GM23338 (cell line): ENCODE data around the gene SREBF2. TPM values are rescaled to one million over a fixed set of nuclear protein-coding genes. Genes with fewer than 3 reads are reported as not detected.

Experiments
- ATAC-seq: fragments of 200-7000 bp; cut with Tn5 transposase; 3 replicates; pipeline ENCODE4 v1.9.1; 2020
- DNase-seq: peaks from one replicate; pipeline ENCODE4 v3.0.0-alpha.2; 2015; ENCODE audit warnings: low spot score
- H2AFZ ChIP-seq: fragments of 200-600 bp; sonication (generic); 2 replicates; pipeline ENCODE4 v1.8.0; 2016; ENCODE audit warnings: antibody characterized with exemption, mild to moderate bottlenecking, moderate library complexity
- H3F3A ChIP-seq: fragments of 200-600 bp; sonication (generic); replicated peaks from 2 replicates; pipeline ENCODE4 v1.8.0; 2017; ENCODE audit warnings: antibody characterized with exemption, mixed run types, low read depth
- H3K27ac ChIP-seq: fragments of 200-600 bp; sonication (generic); 2 replicates; pipeline ENCODE4 v1.6.1; 2016; ENCODE audit warnings: low read depth
- H3K27me3 ChIP-seq: fragments of 200-600 bp; sonication (generic); 2 replicates; pipeline ENCODE4 v1.8.0; 2016; ENCODE audit warnings: mild to moderate bottlenecking, mixed run types, moderate library complexity; ENCODE audit not compliant: insufficient read depth
- H3K36me3 ChIP-seq: fragments of 200-600 bp; sonication (generic); 2 replicates; pipeline ENCODE4 v1.8.0; 2016; ENCODE audit warnings: mild to moderate bottlenecking; ENCODE audit not compliant: insufficient read depth
- H3K4me1 ChIP-seq: fragments of 200-600 bp; sonication (generic); 2 replicates; pipeline ENCODE4 v1.8.0; 2016; ENCODE audit warnings: mild to moderate bottlenecking, moderate library complexity; ENCODE audit not compliant: insufficient read depth
- H3K4me2 ChIP-seq: fragments of 200-600 bp; sonication (generic); 2 replicates; pipeline ENCODE4 v1.7.1; 2017; ENCODE audit warnings: mixed run types
- H3K4me3 ChIP-seq: fragments of 200-600 bp; sonication (generic); 2 replicates; pipeline ENCODE4 v1.6.1; 2016; ENCODE audit warnings: mixed run types
- H3K79me2 ChIP-seq: fragments of 200-600 bp; sonication (generic); replicated peaks from 2 replicates; pipeline ENCODE4 v1.8.0; 2017; ENCODE audit warnings: mild to moderate bottlenecking; ENCODE audit not compliant: insufficient read depth
- H3K9me2 ChIP-seq: fragments of 200-600 bp; sonication (generic); 2 replicates; pipeline ENCODE4 v1.8.0; 2017; ENCODE audit not compliant: insufficient read depth
- H4K20me1 ChIP-seq: fragments of 200-600 bp; sonication (generic); replicated peaks from 2 replicates; pipeline ENCODE4 v1.8.0; 2017; ENCODE audit warnings: mild to moderate bottlenecking; ENCODE audit not compliant: insufficient read depth
- H3K27ac Mint-ChIP-seq: 2 replicates; pipeline ENCODE4 v1.8.0; 2020; ENCODE audit warnings: inconsistent platforms, mild to moderate bottlenecking, moderate library complexity, mixed read lengths
- H3K27me3 Mint-ChIP-seq: 3 replicates; pipeline ENCODE4 v1.8.0; 2022; ENCODE audit warnings: low read depth, mild to moderate bottlenecking, moderate library complexity, mixed read lengths, inconsistent platforms; ENCODE audit not compliant: insufficient read depth, poor library complexity
- H3K36me3 Mint-ChIP-seq: 3 replicates; pipeline ENCODE4 v1.8.0; 2021; ENCODE audit warnings: low read depth, mild to moderate bottlenecking, inconsistent platforms, moderate library complexity, mixed read lengths
- H3K4me1 Mint-ChIP-seq: 3 replicates; pipeline ENCODE4 v1.8.0; 2020; ENCODE audit warnings: mild to moderate bottlenecking, inconsistent platforms, mixed read lengths
- H3K4me3 Mint-ChIP-seq: 3 replicates; pipeline ENCODE4 v1.8.0; 2021; ENCODE audit warnings: moderate library complexity, mild to moderate bottlenecking, inconsistent platforms, mixed read lengths
- H3K9me3 Mint-ChIP-seq: 3 replicates; pipeline ENCODE4 v1.8.0; 2020; ENCODE audit warnings: moderate library complexity, mild to moderate bottlenecking, inconsistent platforms, mixed read lengths
- CREB1 ChIP-seq: fragments of 250-450 bp; sonication (Bioruptor Pico); IDR thresholded peaks from 2 replicates; pipeline ENCODE4 v1.5.0; 2020; ENCODE audit warnings: low read depth, mild to moderate bottlenecking, moderate library complexity
- CTCF ChIP-seq, 2 experiments: fragments of 200-600 bp in 1 of 2; sonication (generic) in 1 of 2; conservative IDR thresholded peaks; 2 replicates each; pipeline versions ENCODE4 v1.5.1 to v1.6.1; 2016 to 2017; ENCODE audit warnings: antibody characterized with exemption in 2 of 2, low read depth in 2 of 2, mild to moderate bottlenecking in 2 of 2, moderate library complexity in 1 of 2
- ETS1 ChIP-seq: IDR thresholded peaks from 2 replicates; pipeline ENCODE4 v1.6.1; 2016; ENCODE audit warnings: antibody characterized with exemption
- EZH2 ChIP-seq: fragments of 200-600 bp; sonication (generic); IDR thresholded peaks from one replicate; pipeline ENCODE4 v1.8.0; 2017; ENCODE audit warnings: antibody characterized with exemption, mild to moderate bottlenecking, low read depth; ENCODE audit not compliant: unreplicated experiment
- EZH2phosphoT487 ChIP-seq: fragments of 200-600 bp; sonication (generic); IDR thresholded peaks from one replicate; pipeline ENCODE4 v1.8.1; 2018; ENCODE audit warnings: antibody characterized with exemption; ENCODE audit not compliant: unreplicated experiment
- JUNB ChIP-seq: IDR thresholded peaks from one replicate; pipeline ENCODE4 v1.6.1; 2016; ENCODE audit warnings: antibody characterized with exemption; ENCODE audit not compliant: unreplicated experiment
- POLR2AphosphoS5 ChIP-seq: IDR thresholded peaks from 2 replicates; pipeline ENCODE4 v1.6.1; 2016; ENCODE audit warnings: antibody characterized with exemption, low read depth
- REST ChIP-seq: IDR thresholded peaks from one replicate; pipeline ENCODE4 v1.6.1; 2018; ENCODE audit warnings: antibody characterized with exemption; ENCODE audit not compliant: unreplicated experiment
- STAT1 ChIP-seq: IDR thresholded peaks from one replicate; pipeline ENCODE4 v1.6.1; 2016; ENCODE audit warnings: antibody characterized with exemption; ENCODE audit not compliant: unreplicated experiment
- ZNF331 ChIP-seq: fragments of 250-450 bp; sonication (Bioruptor Pico); IDR thresholded peaks from 2 replicates; pipeline ENCODE4 v1.5.0; 2020; ENCODE audit warnings: low read depth, mild to moderate bottlenecking, moderate library complexity
- polyA plus RNA-seq: library from polyadenylated mRNA; unstranded; fragments of >200 nt; fragmentation: Nextera tagmentation; extraction: Ambion mirVana; gene quantifications from 2 replicates; pipeline ENCODE4 v1.2.1, GENCODE V29; 2016
- total RNA-seq: library from RNA; depleted of rRNA; stranded (reverse); fragments of >200 nt; shearing (Covaris generic); gene quantifications from 2 replicates; pipeline ENCODE4 v1.2.3, GENCODE V29; 2014

SREBF2 gene
- total and polyA plus RNA-seq, 2 experiments from 2014 or later, result 48.7 to 163 TPM

- no peak for TF ChIP-seq REST
- no peak for TF ChIP-seq CREB1 (CRISPR knock-in tag)
- no peak for TF ChIP-seq EZH2phosphoT487
- no peak for TF ChIP-seq ETS1
- no peak for TF ChIP-seq STAT1
- no peak for TF ChIP-seq CTCF (conservative IDR thresholded peaks at IDR 0.05; ENCODE audit: low read depth in 2 of 2)
- TF ChIP-seq JUNB, result no peak
- no peak for TF ChIP-seq EZH2
- no peak for TF ChIP-seq ZNF331 (CRISPR knock-in tag)
Observed at GRCh38 chr22:41801147-41801819, 31.6 kb upstream of the SREBF2 start (continued).

DNA sequence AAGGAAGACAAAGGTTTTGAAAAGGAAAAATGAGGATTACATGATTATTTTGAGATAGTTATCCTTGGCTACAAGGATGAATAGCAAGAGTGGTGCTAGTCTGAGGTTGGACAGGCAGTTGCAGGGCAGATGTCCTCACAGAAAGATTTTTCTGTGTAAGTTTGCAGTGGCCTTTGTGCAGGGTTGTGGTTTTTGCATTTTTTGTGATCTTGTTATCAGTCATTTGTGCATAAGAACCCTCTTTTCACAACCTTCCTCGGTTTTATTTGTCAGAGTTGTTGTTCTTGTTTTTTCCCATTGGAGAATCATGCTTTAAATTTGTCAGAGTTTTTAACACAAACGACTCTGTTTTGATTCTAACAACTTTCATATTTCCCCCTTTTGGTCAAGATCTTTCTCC lies 31.0 kb upstream of the SREBF2 start:
- Mint-ChIP-seq H3K4me3 (peak overlapping the region; percentile 89), H3K9me3 (no peaks in the 10 kb centered on the region), H3K27me3 (peaks cover 5% of the 10 kb centered on the region), H3K27ac (no peak overlapping the region), H3K4me1 (peaks cover 22% of the 10 kb centered on the region), H3K36me3 (peaks cover 7% of the 10 kb centered on the region; the same call in 2 of the 3 replicates)
- Histone ChIP-seq H3F3A (peaks cover 8% of the 10 kb centered on the region; the same call in 1 of the 2 replicates), H3K27ac (no peak overlapping the region), H3K36me3 (no peaks in the 10 kb centered on the region; the same call in 1 of the 2 replicates), H3K4me1 (peaks cover 19% of the 10 kb centered on the region), H2AFZ (no peak overlapping the region), H3K79me2 (peaks cover 53% of the 10 kb centered on the region), H4K20me1 (peaks cover 6% of the 10 kb centered on the region; the same call in 1 of the 2 replicates), H3K4me2 (peak overlapping the region; percentile 99), H3K27me3 (no peaks in the 10 kb centered on the region), H3K4me3 (peak overlapping the region; percentile 94), H3K9me2 (no peaks in the 10 kb centered on the region)
- DNase-seq (no peak), ATAC-seq (no peak)
- TF ChIP-seq CREB1 (CRISPR knock-in tag) (no peak), POLR2AphosphoS5 (no peak), CTCF (conservative IDR thresholded peaks at IDR 0.05; ENCODE audit: low read depth in 2 of 2) (no peak)
